Activated CD8-positive, alpha-beta memory T cell treated with anti-CD3 and anti-CD28 coated beads, Interleukin-2, amount 50 U/mL, for 24 hours (primary cell): ENCODE data around the gene PHF20.
"Not testable (repeated sequence)": the region's sequence is repeated elsewhere in the genome, so short reads cannot be mapped to it uniquely, and the experiment has no call there.

ENCODE experiments used
- DNase-seq: peaks from one replicate; pipeline ENCODE4 v3.0.0-alpha.2; 2020; ENCODE audit errors: extremely low read depth

Gene PHF20

DNA sequence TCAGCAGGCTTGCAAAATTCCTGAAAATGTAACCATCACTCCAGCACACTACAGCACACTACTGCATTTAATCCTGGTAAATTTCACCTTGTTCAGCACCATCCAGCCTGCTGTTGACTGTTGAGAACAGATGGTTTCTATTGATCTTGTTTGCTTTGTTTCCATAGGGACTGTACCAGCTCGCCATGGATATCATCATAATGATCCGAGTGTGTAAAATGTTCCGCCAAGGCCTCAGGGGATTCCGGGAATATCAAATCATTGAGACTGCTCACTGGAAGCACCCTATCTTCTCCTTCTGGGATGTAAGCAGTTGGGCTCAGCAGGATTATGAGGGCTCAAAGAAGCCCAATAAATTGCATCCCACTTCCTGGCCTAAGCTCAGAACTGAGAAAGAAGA lies 200.6 kb downstream of the PHF20 start:
- no peak for DNase-seq

GRCh38 chr20:35974256-35974655 lies 202.4 kb downstream of the PHF20 start:
- DNase-seq: no peak

DNA sequence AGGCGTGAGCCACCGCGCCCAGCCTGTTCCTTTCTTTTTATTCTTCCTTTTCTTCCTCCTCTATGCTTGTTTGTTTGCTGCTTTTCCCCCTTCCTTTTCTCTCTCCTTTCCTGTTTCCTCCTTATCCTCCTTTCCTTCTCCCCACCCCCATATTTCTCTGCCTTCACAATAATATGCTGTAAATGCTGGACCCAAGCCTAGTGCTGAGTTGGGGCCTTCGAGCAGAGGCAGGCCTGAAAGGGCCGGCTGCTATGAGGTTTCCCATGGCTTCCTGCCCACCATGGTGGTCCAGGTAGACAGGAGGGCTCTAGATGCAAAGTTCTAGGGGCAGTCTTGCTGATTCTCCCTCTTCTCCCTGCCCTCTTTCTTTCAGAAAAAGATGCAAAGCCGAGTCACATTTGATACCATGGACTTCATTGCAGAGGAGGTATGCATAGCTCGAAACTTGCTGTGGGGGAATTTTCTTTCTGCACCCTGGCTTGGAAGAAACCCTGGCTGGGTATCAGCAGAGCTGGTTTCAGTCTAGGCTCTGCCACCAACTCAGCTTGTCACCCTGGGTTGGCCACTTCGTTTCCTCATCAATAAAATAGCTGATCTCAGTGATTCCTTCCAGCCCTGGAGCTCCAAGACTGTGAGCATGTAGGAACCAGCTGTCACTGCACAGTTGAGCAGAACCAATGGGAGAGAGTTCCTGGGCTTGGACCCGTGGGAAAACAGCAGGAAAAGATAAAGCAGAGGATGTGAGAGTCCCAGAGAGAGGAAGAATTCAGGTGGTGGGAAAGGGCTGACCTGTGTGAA lies 204.0 kb downstream of the PHF20 start:
- no peak for DNase-seq

DNA sequence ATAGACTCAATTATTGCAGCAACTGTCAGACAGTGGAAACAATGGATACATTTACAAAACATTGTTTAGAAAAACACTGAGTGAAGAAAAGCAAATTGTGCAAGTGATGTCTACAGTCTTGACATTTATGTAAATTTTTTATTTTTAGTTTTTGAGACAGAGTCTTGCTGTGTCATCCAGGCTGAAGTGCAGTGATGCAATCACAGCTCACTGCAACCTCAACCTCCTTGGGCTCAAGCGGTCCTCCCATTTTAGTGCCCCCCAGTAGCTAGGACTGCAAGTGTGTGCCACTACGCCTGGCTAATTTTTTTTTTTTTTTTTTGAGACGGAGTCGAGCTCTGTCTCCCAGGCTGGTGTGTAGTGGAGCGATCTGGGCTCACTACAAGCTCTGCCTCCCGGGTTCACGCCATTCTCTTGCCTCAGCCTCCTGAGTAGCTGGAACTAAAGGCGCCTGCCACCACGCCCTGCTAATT lies 206.3 kb downstream of the PHF20 start:
- DNase-seq: no peak

DNA sequence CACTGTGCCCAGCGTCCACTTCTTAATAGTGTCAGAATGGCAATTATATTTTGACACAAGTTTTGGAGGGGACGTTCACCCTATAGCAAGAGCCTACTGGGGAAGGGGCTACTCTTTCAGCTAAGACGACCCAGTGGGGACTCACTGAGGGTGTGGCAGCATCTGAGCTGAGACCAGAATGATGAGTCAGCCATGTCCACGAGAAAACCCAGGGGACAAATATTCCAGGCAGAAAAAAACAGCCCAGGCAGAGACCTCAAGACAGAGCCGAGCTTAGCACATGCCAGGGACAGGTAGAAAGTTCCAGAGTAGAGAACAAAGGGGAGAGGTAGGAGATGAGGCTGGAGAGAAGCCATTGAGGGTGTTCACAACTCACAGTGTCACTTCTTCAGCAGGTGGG lies 207.7 kb downstream of the PHF20 start:
- no peak for DNase-seq

GRCh38 chr20:35981969-35982368 lies 210.2 kb downstream of the PHF20 start:
- no peak for DNase-seq

- no peak for DNase-seq
These were observed 212.6 kb downstream of the PHF20 start for GRCh38 chr20:35984382-35984781.

- DNase-seq: no peak
These were observed 214.0 kb downstream of the PHF20 start for GRCh38 chr20:35985806-35986205.

DNA sequence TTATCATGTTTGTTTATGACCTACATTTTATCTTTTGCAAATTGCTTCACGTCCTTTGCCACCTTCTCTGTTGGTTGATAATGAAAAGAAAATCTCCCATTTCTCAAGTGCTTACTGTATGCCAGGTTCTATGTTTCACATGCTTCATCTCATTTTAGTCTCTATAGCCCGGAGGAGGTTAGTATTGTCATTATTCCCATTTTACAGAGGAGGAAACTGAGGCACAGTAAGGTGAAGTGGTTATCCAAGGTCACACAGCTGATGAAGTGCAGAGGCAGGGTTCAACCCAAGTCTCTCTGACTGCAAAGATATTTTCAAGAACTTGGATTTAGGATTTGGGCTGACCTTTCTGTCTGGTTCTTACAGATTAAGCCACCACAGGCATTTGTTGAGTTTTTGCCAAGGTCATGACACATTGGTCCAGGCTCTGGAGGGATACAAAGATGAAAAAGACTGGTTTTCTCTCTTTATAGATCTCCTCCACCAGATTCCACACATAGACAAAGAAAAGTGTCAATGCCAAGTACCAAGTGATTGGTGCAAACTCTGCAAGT lies 217.2 kb downstream of the PHF20 start:
- no peak for DNase-seq

DNA sequence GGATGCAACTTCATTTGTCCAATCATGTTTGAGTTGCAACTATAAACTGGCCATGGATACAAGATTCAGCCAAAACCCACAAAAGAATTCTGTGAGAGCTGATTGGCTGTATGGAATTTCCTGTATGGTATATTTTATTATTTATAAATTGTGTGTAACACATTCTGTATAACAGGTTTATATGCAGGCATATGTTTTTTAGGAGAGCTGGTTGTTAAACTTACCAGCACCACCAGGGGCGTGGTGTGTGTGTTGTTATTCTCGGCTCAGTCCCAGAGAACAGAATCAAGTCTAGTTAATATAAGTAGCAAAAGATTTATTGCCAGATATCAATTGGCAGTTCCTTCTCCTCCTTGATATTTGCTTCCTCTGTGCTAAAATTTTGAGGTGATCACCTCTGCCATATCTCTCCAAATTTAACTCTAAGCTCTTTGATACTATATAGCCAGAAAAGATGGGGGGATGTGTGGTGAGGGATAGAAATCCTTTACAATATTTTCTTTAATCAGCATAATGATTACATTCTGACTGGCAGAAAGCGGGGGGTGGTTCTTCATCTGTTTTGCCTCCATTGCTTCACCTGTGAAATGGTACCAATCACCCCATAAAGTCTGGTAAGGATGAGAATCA lies 219.4 kb downstream of the PHF20 start:
- no peak for DNase-seq

GRCh38 chr20:35992713-35993335 lies 221.0 kb downstream of the PHF20 start:
- DNase-seq: peak; percentile 2

DNA sequence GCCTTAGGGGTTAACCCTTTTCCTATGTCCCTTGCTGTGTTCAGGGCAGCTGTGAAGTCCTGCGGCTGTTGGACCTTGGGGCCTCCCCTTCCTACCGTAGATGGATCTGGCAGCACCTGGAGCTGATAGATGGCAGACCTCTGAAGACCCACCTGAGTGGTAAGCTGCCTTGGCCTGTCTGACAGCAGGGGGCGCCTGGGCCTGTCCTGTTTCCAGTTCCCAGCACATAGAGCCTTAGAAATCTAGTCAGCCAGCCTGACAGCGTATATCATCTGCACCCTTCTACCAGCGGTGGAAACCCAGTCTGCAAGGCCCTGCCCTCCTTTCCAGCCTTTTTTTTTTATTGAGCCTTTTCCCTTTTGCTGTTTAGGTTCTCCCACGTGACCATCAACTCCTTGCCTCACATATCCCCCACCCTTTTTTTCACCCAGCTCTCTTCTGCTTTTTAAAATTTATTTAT lies 223.2 kb downstream of the PHF20 start:
- peak; percentile 53 for DNase-seq

DNA sequence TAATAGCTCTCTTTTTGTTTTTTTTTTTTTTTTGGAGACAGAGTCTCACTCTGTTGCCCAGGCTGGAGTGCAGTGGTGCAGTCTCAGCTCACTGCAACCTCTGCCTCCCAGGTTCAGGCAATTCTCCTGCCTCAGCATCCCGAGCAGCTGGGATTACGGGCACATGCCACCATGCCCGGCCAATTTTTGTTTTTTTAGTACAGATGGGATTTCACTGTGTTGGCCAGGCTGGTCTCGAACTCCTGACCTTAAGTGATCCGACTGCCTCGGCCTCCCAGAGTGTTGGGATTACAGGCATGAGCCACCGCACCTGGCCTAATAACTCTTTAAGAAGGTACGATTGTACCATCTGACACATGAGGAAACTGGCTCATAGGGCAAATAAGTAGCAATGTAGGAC lies 224.7 kb downstream of the PHF20 start:
- DNase-seq: not testable (repeated sequence)
